Peyer's patch (tissue), 4 donors: Measurements from ENCODE around the gene C1QTNF2. TPM values are rescaled to one million over a fixed set of nuclear protein-coding genes. Genes with fewer than 3 reads are reported as not detected.

Source experiments
- DNase-seq, 3 donors: peaks; one replicate each; pipeline ENCODE4 v3.0.0-alpha.2; 2017 to 2019
- H3K27ac ChIP-seq, 4 donors: fragments of 200-600 bp; sonication (generic); one replicate each; pipeline ENCODE4 v1.5.1; 2016 to 2019
- H3K27me3 ChIP-seq, 2 donors: fragments of 200-600 bp; sonication (generic); one replicate each; pipeline ENCODE4 v1.5.1; 2019
- H3K36me3 ChIP-seq, 3 donors: fragments of 200-600 bp; sonication (generic); one replicate each; pipeline ENCODE4 v1.5.1; 2016 to 2019
- H3K4me1 ChIP-seq, 4 donors: fragments of 200-600 bp; sonication (generic); one replicate each; pipeline ENCODE4 v1.5.1; 2016 to 2019
- H3K4me3 ChIP-seq, 4 donors: fragments of 200-600 bp; sonication (generic); 1 replicate in 3 of 4; 2 replicates in 1 of 4; pipeline ENCODE4 v1.5.1; 2016 to 2019; ENCODE audit warnings: mild to moderate bottlenecking in 1 of 4
- H3K9me3 ChIP-seq, 4 donors: fragments of 200-600 bp; sonication (generic); one replicate each; pipeline ENCODE4 v1.5.1; 2016 to 2019; ENCODE audit warnings: mild to moderate bottlenecking in 1 of 4
- CTCF ChIP-seq, 6 experiments: fragments of 450-650 bp in 4 of 6; fragments of 200-600 bp in 2 of 6; sonication (generic) in 1 of 6; IDR thresholded peaks; one replicate each; pipeline ENCODE4 v1.5.1; 2017 to 2019; ENCODE audit warnings: antibody characterized with exemption in 6 of 6, mild to moderate bottlenecking in 3 of 6, moderate library complexity in 1 of 6
- POLR2A ChIP-seq, 2 donors: fragments of 450-650 bp; IDR thresholded peaks; one replicate each; pipeline ENCODE4 v1.5.1; 2017; ENCODE audit warnings: antibody characterized with exemption in 2 of 2, mild to moderate bottlenecking in 2 of 2, moderate library complexity in 2 of 2
- total RNA-seq, 4 donors: library from RNA; depleted of rRNA; stranded (reverse); fragments of >200 nt; gene quantifications; one replicate each; pipeline ENCODE4 v1.1.0, GENCODE V29; 2016

Gene C1QTNF2
- total RNA-seq, 4 donors from 2014 or later: 0.54 to 2.8 (median 0.88) TPM; not detected in 1

- no peaks in the 10 kb centered on the region for H3K36me3 ChIP-seq
- no peak overlapping the region for H3K27ac ChIP-seq
Observed at GRCh38 chr5:160327818-160328217, 42.6 kb downstream of the C1QTNF2 start.

GRCh38 chr5:160326981-160327380, 43.4 kb downstream of the C1QTNF2 start:
- Histone ChIP-seq H3K4me3 (no peak overlapping the region), H3K27ac (peak overlapping the region in 1 of 4 donors; percentile 22), H3K9me3 (no peaks in the 10 kb centered on the region), H3K4me1 (peaks cover 0 to 10% (median 0%) of the 10 kb centered on the region in 4 donors), H3K27me3 (no peaks in the 10 kb centered on the region), H3K36me3 (no peaks in the 10 kb centered on the region)
- DNase-seq: no peak
- TF ChIP-seq POLR2A (IDR thresholded peaks at IDR 0.05) (no peak), CTCF (IDR thresholded peaks at IDR 0.05) (no peak)

More at GRCh38 chr5:160327818-160328217, 42.6 kb downstream of the C1QTNF2 start:
- Histone ChIP-seq H3K4me1 (peaks cover 0 to 10% (median 0%) of the 10 kb centered on the region in 4 donors), H3K27me3 (no peaks in the 10 kb centered on the region), H3K4me3 (no peak overlapping the region), H3K9me3 (no peaks in the 10 kb centered on the region)
- no peak for DNase-seq
- TF ChIP-seq CTCF (IDR thresholded peaks at IDR 0.05) (no peak), POLR2A (IDR thresholded peaks at IDR 0.05) (no peak)

GRCh38 chr5:160325716-160326115, 44.7 kb downstream of the C1QTNF2 start:
- DNase-seq: no peak
- no peaks in the 10 kb centered on the region for H3K27me3 ChIP-seq
- H3K4me1 ChIP-seq: peaks cover 0 to 10% (median 0%) of the 10 kb centered on the region in 4 donors
- TF ChIP-seq POLR2A (IDR thresholded peaks at IDR 0.05) (no peak), CTCF (IDR thresholded peaks at IDR 0.05) (no peak)
- H3K36me3 ChIP-seq: no peaks in the 10 kb centered on the region
- no peak overlapping the region for H3K4me3 ChIP-seq
- H3K9me3 ChIP-seq: no peaks in the 10 kb centered on the region
- no peak overlapping the region for H3K27ac ChIP-seq

- Histone ChIP-seq H3K4me3 (no peak overlapping the region), H3K27me3 (no peaks in the 10 kb centered on the region), H3K4me1 (peaks cover 0 to 10% (median 0%) of the 10 kb centered on the region in 4 donors), H3K9me3 (no peaks in the 10 kb centered on the region), H3K27ac (no peak overlapping the region), H3K36me3 (no peaks in the 10 kb centered on the region)
- TF ChIP-seq POLR2A (IDR thresholded peaks at IDR 0.05) (no peak), CTCF (IDR thresholded peaks at IDR 0.05) (no peak)
- DNase-seq: no peak
Observed at GRCh38 chr5:160324886-160325285, 45.5 kb downstream of the C1QTNF2 start.

- no peak for TF ChIP-seq CTCF (IDR thresholded peaks at IDR 0.05)
- TF ChIP-seq POLR2A (IDR thresholded peaks at IDR 0.05): no peak
- no peaks in the 10 kb centered on the region for H3K4me1 ChIP-seq
- no peak overlapping the region for H3K4me3 ChIP-seq
- no peaks in the 10 kb centered on the region for H3K9me3 ChIP-seq
- H3K27ac ChIP-seq: no peak overlapping the region
- H3K27me3 ChIP-seq: no peaks in the 10 kb centered on the region
- no peak for DNase-seq
- H3K36me3 ChIP-seq: no peaks in the 10 kb centered on the region
Observed at GRCh38 chr5:160318409-160318808, 52.0 kb downstream of the C1QTNF2 start.

- H3K4me3 ChIP-seq: no peak overlapping the region
- peaks cover 0 to 2% (median 0%) of the 10 kb centered on the region in 4 donors for H3K4me1 ChIP-seq
- no peak overlapping the region for H3K27ac ChIP-seq
- TF ChIP-seq CTCF (IDR thresholded peaks at IDR 0.05) (no peak), POLR2A (IDR thresholded peaks at IDR 0.05) (no peak)
- no peaks in the 10 kb centered on the region for H3K27me3 ChIP-seq
- no peaks in the 10 kb centered on the region for H3K9me3 ChIP-seq
- no peak for DNase-seq
- no peaks in the 10 kb centered on the region for H3K36me3 ChIP-seq
Observed at GRCh38 chr5:160317434-160317833, 53.0 kb downstream of the C1QTNF2 start.
